Activated naive CD4-positive, alpha-beta T cell treated with anti-CD3 and anti-CD28 coated beads for 36 hours (primary cell): Measurements from ENCODE around the gene APOBEC3C. TPM values are rescaled to one million over a fixed set of nuclear protein-coding genes. Genes with fewer than 3 reads are reported as not detected.
"Not testable (repeated sequence)": the region's sequence is repeated elsewhere in the genome, so short reads cannot be mapped to it uniquely, and the experiment has no call there.

ENCODE experiments used
- CTCF ChIA-PET: fragments of 350-600 bp; sonication (Branson Sonifier 250); formaldehyde crosslinking; loops from one replicate; lab custom pipeline; 2021; ENCODE audit warnings: antibody characterized with exemption; lab: Charles Lee
- DNase-seq: peaks from one replicate; pipeline ENCODE4 v3.0.0-alpha.2; 2020
- H3K27ac Mint-ChIP-seq: one replicate; pipeline ENCODE4 v1.8.0; 2021; ENCODE audit warnings: mild to moderate bottlenecking, mixed read lengths
- H3K27me3 Mint-ChIP-seq: one replicate; pipeline ENCODE4 v1.8.0; 2021; ENCODE audit warnings: low read depth, mixed read lengths
- H3K36me3 Mint-ChIP-seq: one replicate; pipeline ENCODE4 v1.8.0; 2021; ENCODE audit warnings: low read depth, mixed read lengths
- H3K4me1 Mint-ChIP-seq: one replicate; pipeline ENCODE4 v1.8.0; 2021; ENCODE audit warnings: low read depth, mixed read lengths
- H3K4me3 Mint-ChIP-seq: one replicate; pipeline ENCODE4 v1.8.0; 2021; ENCODE audit warnings: mild to moderate bottlenecking, moderate library complexity, mixed read lengths
- H3K9me3 Mint-ChIP-seq: one replicate; pipeline ENCODE4 v1.8.0; 2021; ENCODE audit warnings: mixed read lengths
- intact Hi-C: fragments of 100-400 bp; cut with micrococcal nuclease; formaldehyde crosslinking; loops from one replicate; pipeline ENCODE4 v1.15.1; 2023
- total RNA-seq, 2 experiments: library from RNA; stranded (reverse); gene quantifications; one replicate each; pipeline ENCODE4 v1.2.3, GENCODE V29; 2021

Gene APOBEC3C
- total RNA-seq, 2 experiments from 2014 or later: 71.5 to 74.1 TPM

GRCh38 chr22:38984784-38985757, 29.0 kb upstream of the APOBEC3C start:
- CTCF ChIA-PET: interaction anchor here (0.5 to 2.2 kb wide), 7 partner anchors 12 to 350 kb away, joined by 3 to 8 read pairs (median 3); no protein-coding TSS in a partner anchor
- H3K27ac Mint-ChIP-seq: peak overlapping the region; percentile 82
- H3K4me3 Mint-ChIP-seq, H3K9me3 Mint-ChIP-seq, H3K27me3 Mint-ChIP-seq, H3K36me3 Mint-ChIP-seq: not testable (repeated sequence)
- H3K4me1 Mint-ChIP-seq: peaks cover 77% of the 10 kb centered on the region
- intact Hi-C loops: loop anchor here (1.0 to 10.0 kb wide), 6 partner anchors 30 to 280 kb away; partner anchors contain the start of genes APOBEC3C, GTPBP1 and JOSD1
- DNase-seq: peak; percentile 96

GRCh38 chr22:38986629-38987028, 27.4 kb upstream of the APOBEC3C start:
- H3K4me3 Mint-ChIP-seq: no peak overlapping the region
- H3K36me3 Mint-ChIP-seq: no peaks in the 10 kb centered on the region
- no peaks in the 10 kb centered on the region for H3K27me3 Mint-ChIP-seq
- peaks cover 10% of the 10 kb centered on the region for H3K9me3 Mint-ChIP-seq
- no peak for DNase-seq
- H3K27ac Mint-ChIP-seq: peak overlapping the region; percentile 51
- peaks cover 77% of the 10 kb centered on the region for H3K4me1 Mint-ChIP-seq
- CTCF ChIA-PET: no interaction called here
- intact Hi-C loops: loop anchor here (10.0 kb wide), 1 partner anchor 282 kb away; the partner anchor contains the start of genes GTPBP1 and JOSD1

GRCh38 chr22:38987171-38987895, 26.7 kb upstream of the APOBEC3C start:
- Mint-ChIP-seq H3K27ac (peak overlapping the region; percentile 88), H3K4me3 (peak overlapping the region; percentile 12), H3K4me1 (peaks cover 70% of the 10 kb centered on the region), H3K9me3 (peaks cover 10% of the 10 kb centered on the region), H3K27me3 (no peaks in the 10 kb centered on the region), H3K36me3 (no peaks in the 10 kb centered on the region)
- CTCF ChIA-PET: interaction anchor here (1.2 kb wide), 1 partner anchor 16 kb away, joined by 6 read pairs; no protein-coding TSS in a partner anchor
- peak; percentile 70 for DNase-seq
- intact Hi-C loops: loop anchor here (10.0 kb wide), 1 partner anchor 283 kb away; the partner anchor contains the start of genes GTPBP1 and JOSD1

- H3K4me3 Mint-ChIP-seq: no peak overlapping the region
- no peaks in the 10 kb centered on the region for H3K27me3 Mint-ChIP-seq
- no peaks in the 10 kb centered on the region for H3K36me3 Mint-ChIP-seq
- peaks cover 65% of the 10 kb centered on the region for H3K4me1 Mint-ChIP-seq
- H3K9me3 Mint-ChIP-seq: no peaks in the 10 kb centered on the region
- H3K27ac Mint-ChIP-seq: no peak overlapping the region
- peak; percentile 58 for DNase-seq
- CTCF ChIA-PET: no interaction called here
- intact Hi-C loops: loop anchor here (10.0 kb wide), 1 partner anchor 285 kb away; the partner anchor contains the start of genes GTPBP1 and JOSD1
These were observed 24.6 kb upstream of the APOBEC3C start for GRCh38 chr22:38989466-38989865.

GRCh38 chr22:38992871-38993371, 21.1 kb upstream of the APOBEC3C start:
- H3K27ac Mint-ChIP-seq, DNase-seq, H3K9me3 Mint-ChIP-seq, H3K27me3 Mint-ChIP-seq, H3K36me3 Mint-ChIP-seq, H3K4me3 Mint-ChIP-seq, intact Hi-C loops: not testable (repeated sequence)
- H3K4me1 Mint-ChIP-seq: peaks cover 33% of the 10 kb centered on the region
- CTCF ChIA-PET: interaction anchor here (1.5 to 1.9 kb wide), 2 partner anchors 10 to 19 kb away, joined by 4 read pairs; no protein-coding TSS in a partner anchor

- no peaks in the 10 kb centered on the region for H3K36me3 Mint-ChIP-seq
- DNase-seq: no peak
- CTCF ChIA-PET: no interaction called here
- H3K27ac Mint-ChIP-seq: no peak overlapping the region
- intact Hi-C loops: no loop called here
- peaks cover 11% of the 10 kb centered on the region for H3K4me1 Mint-ChIP-seq
- H3K27me3 Mint-ChIP-seq: peaks cover 2% of the 10 kb centered on the region
- no peak overlapping the region for H3K4me3 Mint-ChIP-seq
- no peaks in the 10 kb centered on the region for H3K9me3 Mint-ChIP-seq
These were observed 18.0 kb upstream of the APOBEC3C start for GRCh38 chr22:38996105-38996504.

- no peaks in the 10 kb centered on the region for H3K9me3 Mint-ChIP-seq
- CTCF ChIA-PET: interaction anchor here (1.3 kb wide), 1 partner anchor 24 kb away, joined by 4 read pairs; no protein-coding TSS in a partner anchor
- no peak overlapping the region for H3K4me3 Mint-ChIP-seq
- H3K27ac Mint-ChIP-seq: no peak overlapping the region
- H3K36me3 Mint-ChIP-seq: no peaks in the 10 kb centered on the region
- peaks cover 2% of the 10 kb centered on the region for H3K27me3 Mint-ChIP-seq
- peaks cover 15% of the 10 kb centered on the region for H3K4me1 Mint-ChIP-seq
- intact Hi-C loops: no loop called here
- DNase-seq: no peak
These were observed 16.5 kb upstream of the APOBEC3C start for GRCh38 chr22:38997518-38997917.

- no peaks in the 10 kb centered on the region for H3K36me3 Mint-ChIP-seq
- no peak overlapping the region for H3K27ac Mint-ChIP-seq
- H3K4me3 Mint-ChIP-seq: no peak overlapping the region
- H3K9me3 Mint-ChIP-seq: no peaks in the 10 kb centered on the region
- DNase-seq: peak; percentile 86
- CTCF ChIA-PET: interaction anchor here (0.6 to 4.1 kb wide), 31 partner anchors 10 to 397 kb away, joined by 3 to 64 read pairs (median 4); partner anchors contain the start of genes APOBEC3B, APOBEC3F, NPTXR and TAB1
- intact Hi-C loops: loop anchor here (1.0 to 5.0 kb wide), 5 partner anchors 21 to 236 kb away; partner anchors contain the start of gene APOBEC3B
- no peaks in the 10 kb centered on the region for H3K27me3 Mint-ChIP-seq
- peaks cover 9% of the 10 kb centered on the region for H3K4me1 Mint-ChIP-seq
These were observed 10.9 kb upstream of the APOBEC3C start for GRCh38 chr22:39003165-39003638.

- peaks cover 11% of the 10 kb centered on the region for H3K4me1 Mint-ChIP-seq
- intact Hi-C loops: loop anchor here (1.0 kb wide), 2 partner anchors 111 to 115 kb away; no protein-coding TSS in a partner anchor
- no peaks in the 10 kb centered on the region for H3K27me3 Mint-ChIP-seq
- DNase-seq: no peak
- H3K9me3 Mint-ChIP-seq: no peaks in the 10 kb centered on the region
- H3K4me3 Mint-ChIP-seq: no peak overlapping the region
- no peak overlapping the region for H3K27ac Mint-ChIP-seq
- no peaks in the 10 kb centered on the region for H3K36me3 Mint-ChIP-seq
- CTCF ChIA-PET: interaction anchor here (0.8 to 4.7 kb wide), 6 partner anchors 33 to 144 kb away, joined by 3 to 22 read pairs (median 4); no protein-coding TSS in a partner anchor
These were observed 6.9 kb upstream of the APOBEC3C start for GRCh38 chr22:39007177-39007576.

GRCh38 chr22:39008271-39008850, 5.7 kb upstream of the APOBEC3C start:
- H3K36me3 Mint-ChIP-seq, H3K4me3 Mint-ChIP-seq, intact Hi-C loops, H3K27me3 Mint-ChIP-seq, H3K27ac Mint-ChIP-seq, DNase-seq, H3K4me1 Mint-ChIP-seq, H3K9me3 Mint-ChIP-seq: not testable (repeated sequence)
- CTCF ChIA-PET: interaction anchor here (0.7 to 4.7 kb wide), 5 partner anchors 34 to 143 kb away, joined by 3 to 22 read pairs (median 4); no protein-coding TSS in a partner anchor

- DNase-seq: no peak
- peaks cover 23% of the 10 kb centered on the region for H3K4me1 Mint-ChIP-seq
- CTCF ChIA-PET: no interaction called here
- H3K36me3 Mint-ChIP-seq: no peaks in the 10 kb centered on the region
- H3K4me3 Mint-ChIP-seq: no peak overlapping the region
- intact Hi-C loops: loop anchor here (5.0 kb wide), 1 partner anchor 306 kb away; the partner anchor contains the start of gene RPL3
- H3K9me3 Mint-ChIP-seq: no peaks in the 10 kb centered on the region
- H3K27me3 Mint-ChIP-seq: no peaks in the 10 kb centered on the region
- H3K27ac Mint-ChIP-seq: no peak overlapping the region
These were observed 3.1 kb upstream of the APOBEC3C start for GRCh38 chr22:39010946-39011345.
